T-helper 22 cell (primary cell): ENCODE data around the gene HIP1.
A peak's percentile ranks its signal among the peaks of the same experiment; 100 is the strongest.
"Not testable (repeated sequence)": the region's sequence is repeated elsewhere in the genome, so short reads cannot be mapped to it uniquely, and the experiment has no call there.

ENCODE experiments used
- DNase-seq: peaks from one replicate; pipeline ENCODE4 v3.0.0-alpha.2; 2020; ENCODE audit warnings: low read depth

HIP1 gene

DNA sequence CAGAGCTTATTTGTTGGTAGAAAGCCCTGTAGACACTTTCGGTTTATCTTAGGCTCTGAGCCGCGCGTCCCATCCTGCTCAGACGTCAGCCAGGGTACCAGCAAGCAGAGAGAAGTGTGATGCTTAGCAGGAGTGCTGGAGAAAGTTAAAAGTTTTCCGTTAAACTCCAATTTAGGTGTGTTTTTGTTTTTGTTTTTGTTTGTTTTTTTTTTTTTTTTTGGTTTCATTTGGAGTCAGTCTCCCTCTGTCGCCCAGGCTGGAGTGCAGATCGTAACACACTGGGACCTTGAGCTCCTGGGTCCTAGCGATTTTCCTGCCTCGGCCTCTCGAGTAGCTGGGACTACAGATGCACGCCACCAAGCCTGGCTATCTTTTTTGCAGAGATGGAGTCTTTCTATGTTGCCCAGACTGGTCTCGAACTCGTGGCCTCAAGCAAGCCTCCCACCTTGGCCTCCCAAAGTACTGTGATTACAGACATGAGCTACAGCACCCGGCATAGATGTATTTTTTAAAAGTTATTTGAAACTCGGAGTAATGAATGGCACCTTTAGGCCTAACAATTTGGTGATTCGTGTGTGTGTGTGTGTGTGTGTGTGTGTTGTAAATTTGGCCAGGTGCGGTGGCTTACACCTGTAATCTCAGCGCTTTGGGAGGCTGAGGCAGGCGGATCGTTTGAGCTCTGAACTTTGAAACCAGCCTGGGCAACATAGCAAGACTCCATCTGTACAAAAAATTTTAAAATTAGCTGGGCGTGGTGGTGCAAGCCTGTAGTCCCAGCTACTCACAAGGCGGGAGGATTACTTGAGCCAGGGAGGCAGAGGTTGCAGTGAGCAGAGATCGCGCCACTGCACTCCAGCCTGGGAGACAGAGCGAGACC, 1.3 kb upstream of the HIP1 start:
- DNase-seq: no peak

DNA sequence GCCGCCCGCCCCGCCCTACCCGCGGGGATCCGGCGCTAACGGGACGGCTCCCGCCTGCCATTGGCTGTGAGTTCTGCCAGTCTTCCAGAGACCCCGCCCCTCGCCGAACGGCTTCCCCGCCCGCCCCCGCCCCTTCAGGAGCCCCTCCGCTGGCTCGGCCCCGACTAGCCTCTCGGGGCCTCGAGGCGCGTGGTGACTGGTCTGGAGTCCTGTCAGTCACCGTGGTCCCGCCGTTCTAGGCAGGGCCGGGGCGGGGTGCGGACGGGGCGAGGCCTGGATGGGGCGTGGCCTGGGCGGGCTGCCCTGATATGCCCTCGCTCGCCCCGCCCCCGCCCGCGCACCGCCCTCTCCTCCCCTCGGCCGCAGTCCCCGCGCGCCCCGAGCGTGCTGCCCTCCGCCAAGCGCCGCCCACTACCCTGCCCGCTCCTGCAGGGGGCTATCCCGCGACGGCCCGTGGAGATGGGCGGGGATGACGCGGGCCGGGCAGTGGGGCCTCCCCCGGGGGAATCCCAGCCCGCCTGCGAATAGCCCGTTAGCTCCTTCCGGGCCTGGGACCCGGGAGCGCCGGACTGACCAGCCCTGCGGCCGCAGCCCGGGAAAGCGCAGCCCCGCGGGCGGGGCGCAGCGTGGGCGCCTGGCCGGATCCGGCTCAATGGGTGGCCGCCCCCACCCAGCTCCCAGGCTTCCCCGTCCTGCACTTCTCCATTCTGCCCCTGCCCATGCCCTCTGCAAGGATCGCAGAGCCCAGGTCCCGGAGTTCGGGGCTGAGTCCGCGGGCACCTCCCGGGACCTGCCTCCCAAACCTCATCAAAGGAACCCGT, 444 bp upstream of the HIP1 start:
- DNase-seq: peak; percentile 100

DNA sequence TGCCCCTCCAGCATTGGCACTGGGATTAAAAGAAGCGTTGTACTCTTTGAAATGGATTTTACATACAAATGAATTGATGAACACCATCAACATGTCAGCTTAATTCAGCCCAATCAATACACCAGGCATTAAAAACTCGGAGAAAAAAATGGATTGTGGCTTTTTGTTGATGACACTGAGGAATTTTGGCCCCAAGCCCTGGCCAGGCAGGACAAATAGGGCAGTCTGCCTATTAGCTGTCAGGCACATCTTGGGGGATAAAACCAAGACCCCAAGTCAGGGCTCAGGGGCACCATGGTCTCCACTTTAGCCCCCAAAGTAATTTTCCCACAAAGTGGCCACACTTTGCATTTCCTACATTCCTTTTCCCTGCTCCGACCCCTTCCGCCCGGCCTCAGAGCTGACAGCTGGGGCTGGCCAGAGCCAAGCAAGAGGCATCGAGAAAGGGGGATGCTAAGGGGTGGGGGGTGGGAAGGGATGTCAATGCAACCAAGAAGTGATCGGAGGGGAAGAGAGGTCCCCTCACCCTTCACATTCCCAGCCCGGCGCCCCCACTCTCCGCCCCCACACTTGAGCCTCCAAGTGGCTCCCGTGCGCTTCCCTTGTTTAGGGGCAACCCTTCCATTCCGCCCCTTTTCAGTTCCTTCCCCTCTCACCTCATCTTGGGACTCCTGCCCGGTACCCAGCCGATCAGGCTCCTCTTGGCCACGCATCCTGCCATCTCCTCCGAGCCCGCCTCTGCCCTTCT, 711 bp downstream of the HIP1 start:
- DNase-seq: no peak

DNA sequence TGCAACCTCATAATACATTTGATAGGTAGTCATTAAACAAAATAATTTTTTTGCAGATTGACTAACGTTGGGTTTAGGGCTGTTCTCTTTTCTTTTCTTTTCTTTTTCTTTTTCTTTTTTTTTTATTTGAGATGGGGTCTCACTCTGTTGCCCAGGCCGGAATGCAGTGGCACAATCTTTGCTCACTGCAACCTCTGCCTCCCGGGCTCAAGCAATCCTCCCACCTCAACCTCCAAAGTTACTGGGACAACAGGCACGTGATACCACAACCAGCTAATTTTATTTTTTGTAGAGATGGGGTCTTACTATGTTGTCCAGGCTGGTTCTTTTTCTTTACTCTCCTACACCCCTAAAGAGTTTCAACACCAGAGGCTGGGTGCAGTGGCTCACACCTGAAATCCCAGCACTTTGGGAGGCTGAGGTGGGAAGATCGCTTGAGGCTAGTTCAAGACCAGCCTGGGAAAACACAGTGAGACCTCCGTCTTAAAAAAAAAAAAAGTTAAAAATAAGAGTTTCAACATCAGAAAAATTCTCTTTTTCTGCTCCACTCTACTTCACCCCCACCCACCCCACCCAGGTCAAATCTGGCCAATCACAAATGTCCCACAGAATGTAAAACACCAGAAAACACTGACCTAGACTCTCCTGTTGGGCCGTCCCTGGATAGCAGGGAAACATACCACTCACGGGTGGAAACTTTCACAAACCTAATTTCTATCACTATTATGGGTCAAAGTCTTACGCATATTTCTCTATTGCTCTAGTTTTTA, 3.0 kb downstream of the HIP1 start:
- DNase-seq: no peak

DNA sequence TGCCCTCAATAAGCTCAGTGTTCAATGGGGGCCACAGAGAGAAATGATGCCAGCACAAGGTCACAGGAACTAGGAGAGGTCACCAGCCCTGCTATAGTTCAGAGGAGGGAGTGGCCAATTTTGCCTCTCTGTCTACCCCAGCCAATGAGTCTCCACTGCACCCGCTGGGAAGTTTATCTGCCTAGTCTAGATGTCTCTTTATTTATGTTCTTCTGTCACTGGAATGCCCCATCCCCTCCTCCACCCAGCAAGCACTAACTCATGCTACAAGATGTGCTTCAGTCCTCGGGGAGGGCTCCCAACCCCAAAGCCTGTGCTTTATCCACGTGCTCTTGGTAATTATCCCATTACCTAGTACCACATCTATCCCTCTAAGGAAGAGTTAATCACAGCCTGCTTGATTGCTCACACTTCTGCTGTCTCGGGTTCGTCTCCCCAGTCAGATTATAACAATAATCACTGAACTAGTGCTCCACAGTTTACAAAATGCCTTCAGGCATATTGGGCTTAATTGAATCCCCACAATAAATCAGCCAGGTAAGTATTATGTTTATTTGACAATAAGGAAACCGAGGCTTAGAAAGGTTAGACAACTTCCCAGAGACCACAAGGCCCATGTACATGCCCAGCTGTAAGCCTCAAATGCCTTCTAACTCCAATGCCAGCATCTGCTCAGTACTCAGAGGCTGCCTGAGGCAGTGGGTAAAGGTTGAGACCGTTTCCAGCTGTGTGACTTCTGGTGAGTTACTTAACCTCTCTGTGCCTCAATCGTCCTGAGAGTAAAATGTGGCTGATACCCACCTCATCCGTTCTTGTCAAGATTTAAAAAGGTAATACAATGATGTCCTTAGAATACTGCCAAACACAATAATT, 3.9 kb downstream of the HIP1 start:
- DNase-seq: no peak

DNA sequence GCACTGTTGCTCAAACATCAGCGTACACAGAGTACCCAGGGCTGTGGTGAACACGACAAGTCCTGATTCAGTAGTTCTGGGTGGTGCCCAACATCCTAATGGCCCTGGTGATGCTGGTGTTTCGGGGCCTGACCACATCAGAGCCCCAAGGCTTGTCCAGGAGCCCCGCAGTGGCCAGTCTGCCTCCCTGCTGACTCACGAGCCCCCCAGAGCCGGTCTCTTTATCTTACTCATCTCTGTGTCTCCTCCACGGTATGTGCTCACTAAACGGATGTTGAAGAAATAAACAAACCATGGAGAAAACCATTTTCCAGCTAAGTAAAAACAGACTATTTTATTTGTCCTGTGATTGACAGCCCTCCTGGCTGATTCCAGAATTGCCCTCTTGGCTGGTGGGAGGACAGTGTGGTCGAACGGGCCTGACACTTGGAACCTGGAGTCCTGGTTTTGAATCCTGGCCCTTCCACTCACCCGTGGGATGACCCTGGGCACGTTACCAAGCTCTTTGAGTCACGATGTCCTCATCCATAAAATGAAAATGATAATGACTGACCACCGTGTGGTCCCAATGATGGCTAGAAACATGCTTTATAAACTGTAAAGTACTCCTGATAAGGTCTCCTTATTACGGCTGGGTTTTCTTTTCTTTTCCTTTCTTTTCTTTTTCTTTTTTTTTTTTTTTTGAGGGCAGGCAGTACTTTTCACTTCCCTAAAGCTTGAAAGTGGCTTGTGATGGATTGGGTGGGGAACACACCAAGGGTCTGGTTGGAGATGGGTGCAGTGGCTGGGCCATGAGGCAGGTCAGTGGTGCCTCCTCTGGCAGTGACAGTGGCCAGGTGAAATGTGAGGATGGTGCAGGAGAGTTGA, 5.7 kb downstream of the HIP1 start:
- no peak for DNase-seq

DNA sequence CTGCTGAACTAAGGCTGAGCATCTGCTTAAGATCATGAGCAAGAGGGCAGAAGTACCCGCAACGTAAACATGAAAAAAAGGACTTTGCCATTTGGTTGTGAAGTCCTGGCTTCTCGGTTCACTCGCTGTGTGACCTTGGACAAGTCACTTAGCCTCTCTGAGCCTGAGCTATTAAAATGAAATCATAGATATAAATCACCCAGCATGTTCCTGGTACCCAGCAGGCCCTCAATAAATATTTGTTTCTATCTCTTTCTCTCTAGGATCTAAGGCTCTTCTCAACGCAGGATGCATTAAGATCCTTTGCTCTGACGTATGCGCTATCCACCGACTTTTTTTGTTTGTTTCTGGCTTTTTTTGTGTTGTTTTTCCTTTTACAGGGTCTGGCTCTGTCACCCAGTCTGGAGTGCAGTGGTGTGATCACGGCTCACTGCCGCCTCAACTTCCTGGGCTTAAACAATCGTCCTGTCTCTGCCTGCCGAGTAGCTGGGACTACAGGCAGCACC, 6.7 kb downstream of the HIP1 start:
- DNase-seq: no peak

DNA sequence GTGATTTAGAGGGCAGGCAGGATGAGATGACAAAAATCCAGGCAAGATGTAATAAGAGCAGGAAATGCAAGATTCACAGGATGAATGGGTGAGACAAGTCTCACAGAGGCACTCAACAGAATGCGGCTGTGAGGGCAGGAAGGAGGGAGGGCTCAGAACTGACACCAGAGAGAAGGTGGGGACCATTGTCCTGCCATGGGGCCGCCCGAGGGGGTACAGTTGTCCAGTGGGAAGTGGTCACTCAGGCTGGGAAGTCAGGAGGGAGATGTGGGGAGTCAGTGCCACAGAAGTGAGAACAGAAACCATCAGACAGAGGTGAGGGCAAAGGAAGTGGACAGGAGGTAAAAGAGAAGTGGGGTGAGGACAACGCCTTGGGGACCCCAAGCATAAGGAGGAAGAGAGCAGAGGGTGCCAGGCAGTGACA, 8.9 kb downstream of the HIP1 start:
- no peak for DNase-seq

DNA sequence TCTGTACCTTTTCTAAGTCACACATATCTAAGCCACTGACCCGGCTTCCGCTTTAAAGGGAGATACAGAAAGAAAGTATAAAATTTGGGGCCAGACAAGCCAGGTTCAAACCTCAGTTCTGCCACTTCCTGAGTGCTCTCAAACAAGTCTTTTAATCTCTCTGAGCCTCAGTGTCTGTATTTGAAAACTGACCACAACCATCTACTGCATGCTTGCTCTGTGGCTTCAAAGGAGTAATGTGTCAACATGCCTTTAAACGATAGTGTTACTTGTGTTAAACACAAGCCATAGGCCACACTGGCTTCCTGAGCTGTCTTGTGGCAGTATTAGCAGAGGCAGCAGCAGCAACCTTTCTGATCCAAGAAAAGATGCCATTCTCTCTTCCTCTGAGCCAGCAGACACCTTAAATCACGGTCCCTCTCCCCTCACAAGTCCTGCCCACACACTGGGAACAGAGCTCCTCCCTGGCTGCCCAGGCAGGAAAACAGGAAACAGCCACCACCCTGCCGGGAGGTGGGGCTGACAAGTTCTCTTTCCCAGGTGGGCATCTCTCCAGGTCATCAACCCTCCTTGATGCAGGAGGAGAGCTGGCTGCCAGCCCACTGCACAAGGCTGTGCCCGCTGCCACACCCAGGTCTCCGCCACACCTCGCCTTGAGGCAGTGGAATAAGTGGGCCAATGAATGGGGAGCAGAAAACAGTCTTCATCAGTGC, 10.7 kb downstream of the HIP1 start:
- DNase-seq: peak; percentile 20

DNA sequence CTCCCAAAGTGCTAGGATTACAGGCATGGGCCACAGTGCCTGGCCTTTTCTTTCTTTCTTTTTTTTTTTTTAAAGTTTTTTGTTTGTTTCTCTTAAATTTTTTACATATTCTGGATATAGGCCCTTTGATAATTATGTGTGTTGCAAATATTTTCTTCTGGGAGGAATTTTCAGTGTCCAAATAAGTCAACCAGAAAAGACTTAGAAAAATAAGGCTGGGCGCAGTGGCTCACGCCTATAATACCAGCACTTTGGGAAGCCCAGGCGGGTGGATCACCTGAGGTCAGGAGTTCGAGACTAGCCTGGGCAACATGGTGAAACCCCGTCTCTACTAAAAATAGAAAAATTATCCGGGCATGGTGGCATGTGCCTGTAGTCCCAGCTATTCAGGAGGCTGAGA, 11.4 kb downstream of the HIP1 start:
- not testable (repeated sequence) for DNase-seq

DNA sequence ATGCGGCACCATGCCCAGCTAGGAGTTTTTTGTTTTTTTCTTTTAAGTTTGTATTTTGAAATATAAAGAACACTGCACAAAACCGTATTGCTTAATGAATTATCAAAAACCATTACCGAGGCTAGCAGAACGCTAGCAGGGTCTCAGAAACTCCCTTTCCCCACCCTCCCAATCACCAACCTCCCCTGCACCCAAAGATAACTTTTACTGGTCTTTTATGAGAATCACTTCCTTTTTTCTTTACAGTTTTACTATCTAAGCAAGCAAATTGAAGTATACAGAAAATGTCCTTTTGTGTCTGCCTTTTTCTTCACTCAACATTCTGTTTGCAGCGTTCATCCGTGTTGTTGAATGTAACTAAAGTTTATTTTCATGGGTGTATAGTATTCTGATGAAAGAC, 13.4 kb downstream of the HIP1 start:
- no peak for DNase-seq

DNA sequence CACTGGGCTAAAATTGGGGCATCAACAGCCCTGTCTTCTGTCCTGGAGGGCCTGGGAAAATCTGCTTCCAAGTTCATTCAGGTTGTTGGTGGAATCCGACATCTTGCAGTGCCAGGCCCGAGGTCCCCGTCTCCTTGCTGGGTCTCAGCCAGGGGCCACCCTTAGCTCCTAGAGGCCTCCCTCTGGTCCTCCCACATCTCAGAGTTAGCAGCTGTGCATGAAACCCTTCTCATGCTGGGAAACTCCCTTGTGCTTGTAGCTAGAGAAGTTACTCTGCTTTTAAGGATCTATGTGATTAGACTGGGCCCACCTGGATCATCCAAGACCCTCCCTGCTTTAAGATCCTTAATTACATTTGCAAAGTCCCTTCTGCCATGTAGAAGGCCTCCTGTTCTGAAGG, 15.3 kb downstream of the HIP1 start:
- DNase-seq: no peak

DNA sequence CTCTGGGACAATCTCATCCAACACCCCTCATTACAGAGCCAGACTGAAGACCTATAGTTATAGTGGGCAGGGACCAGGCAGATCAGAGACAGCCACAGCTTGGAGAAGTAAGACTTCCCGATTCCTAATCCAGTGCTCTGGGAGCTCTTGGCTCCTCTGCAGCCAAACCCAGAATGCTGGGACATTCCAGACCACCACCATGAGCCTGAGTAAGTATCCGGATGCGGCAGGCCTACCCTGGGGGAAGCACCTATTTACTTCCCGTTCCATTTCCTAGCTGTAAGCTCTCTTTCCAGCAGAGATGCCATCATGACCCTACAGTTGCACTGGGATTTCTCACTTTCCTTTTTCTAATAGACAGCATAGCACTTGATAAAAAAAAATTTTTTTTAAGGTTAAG, 16.4 kb downstream of the HIP1 start:
- DNase-seq: no peak

DNA sequence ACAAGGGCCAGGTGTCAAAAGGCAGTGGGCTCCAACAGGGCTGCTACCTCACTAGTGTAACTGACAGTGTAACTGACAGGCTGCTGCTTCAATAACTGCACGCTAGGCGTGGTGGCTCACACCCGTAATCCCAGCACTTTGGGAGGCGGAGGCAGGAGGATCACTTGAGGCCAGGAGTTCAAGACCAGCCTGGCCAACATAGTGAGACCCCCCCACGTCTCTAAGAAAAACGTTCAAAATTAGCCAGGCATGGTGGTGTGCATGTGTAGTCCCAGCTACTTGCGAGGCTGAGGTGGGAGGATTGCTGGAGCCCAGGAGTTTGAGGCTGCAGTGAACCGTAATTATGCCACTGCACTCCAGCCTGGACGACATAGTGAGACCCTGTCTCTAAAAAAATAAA, 16.8 kb downstream of the HIP1 start:
- DNase-seq: not testable (repeated sequence)

DNA sequence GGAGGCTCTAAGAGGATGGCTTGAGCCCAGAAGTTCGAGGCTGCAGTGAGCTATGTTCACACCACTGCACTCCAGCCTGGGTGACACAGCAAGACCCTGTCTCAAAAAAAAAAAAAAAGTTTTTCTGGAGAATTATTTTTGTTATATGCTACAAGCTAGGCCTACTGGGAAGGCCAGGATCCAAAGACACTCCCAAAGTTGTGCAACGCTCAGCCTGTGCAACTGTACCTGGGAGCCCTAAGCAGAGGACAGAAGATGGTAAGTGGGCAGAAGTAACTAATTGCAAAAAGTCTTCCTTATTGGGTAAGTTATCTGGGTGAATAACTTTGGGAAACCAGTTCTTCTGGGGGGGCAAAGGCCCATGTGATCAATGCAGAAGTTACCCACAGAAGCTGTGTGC, 17.3 kb downstream of the HIP1 start:
- DNase-seq: no peak

DNA sequence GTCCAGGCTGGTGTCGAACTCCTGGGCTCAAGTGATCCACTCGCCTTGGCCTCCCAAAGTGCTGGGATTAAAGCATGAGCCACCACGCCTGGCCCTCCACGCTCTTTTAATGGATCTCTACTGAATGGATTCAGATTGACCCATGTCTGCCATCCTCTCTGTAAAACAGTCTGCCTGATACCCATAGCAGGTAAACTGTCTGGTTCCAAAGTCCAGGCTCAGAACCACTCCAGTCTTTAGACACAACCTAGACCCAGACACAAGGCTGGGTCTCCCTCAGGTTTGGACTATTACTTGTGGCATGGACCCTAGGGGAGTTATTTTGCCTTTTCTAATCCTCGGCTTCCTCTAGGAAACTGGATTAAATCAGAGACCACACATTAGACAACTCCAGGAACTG, 19.1 kb downstream of the HIP1 start:
- DNase-seq: no peak

DNA sequence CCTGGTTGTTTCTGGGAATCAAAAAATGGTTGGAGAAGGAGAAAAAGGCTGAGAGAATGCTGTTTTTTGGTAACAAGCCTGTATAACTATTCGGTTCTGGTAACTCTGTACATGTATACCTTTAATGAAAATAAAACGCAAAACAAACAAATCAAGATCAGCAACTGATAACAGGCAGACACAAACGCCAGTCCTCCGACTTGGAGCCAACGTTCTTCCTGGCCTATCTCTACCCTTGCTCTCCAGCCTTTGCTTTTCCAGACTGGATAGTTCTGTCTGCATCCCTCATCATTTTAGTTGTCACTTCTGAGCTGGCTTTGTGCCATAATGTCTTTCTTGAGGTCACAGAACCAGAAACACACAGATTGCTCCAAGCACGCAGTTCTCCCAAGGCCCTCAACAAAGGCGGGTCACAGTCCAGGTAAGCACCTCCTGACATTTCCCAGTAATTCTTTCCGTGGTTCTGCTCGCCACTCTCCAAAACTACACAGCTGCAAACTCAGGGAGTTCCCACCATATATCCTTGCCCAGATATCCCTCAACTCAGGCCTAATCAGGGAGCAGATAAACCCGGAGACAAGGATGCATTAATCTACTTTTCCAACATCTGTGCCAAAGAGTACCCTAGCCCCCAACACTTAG, 20.2 kb downstream of the HIP1 start:
- DNase-seq: no peak

DNA sequence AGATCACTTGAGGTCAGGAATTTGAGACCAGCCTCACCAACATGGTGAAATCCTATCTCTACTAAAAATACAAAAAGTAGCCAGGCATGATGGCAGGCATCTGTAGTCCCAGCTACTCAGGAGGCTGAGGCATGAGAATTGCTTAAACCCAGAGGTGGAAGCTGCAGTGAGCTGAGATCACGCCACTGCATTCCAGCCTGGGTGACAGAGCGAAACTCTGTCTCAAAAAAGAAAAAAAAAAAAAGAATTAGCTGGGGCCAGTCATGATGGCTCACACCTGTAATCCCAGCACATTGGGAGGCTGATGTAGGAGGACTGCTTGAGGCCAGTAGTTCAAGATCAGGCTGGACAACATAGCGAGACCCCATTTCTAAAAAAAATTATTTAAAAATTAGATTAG, 21.0 kb downstream of the HIP1 start:
- not testable (repeated sequence) for DNase-seq
